Stimulated activated CD8-positive, alpha-beta memory T cell treated with anti-CD3 and anti-CD28 coated beads, Interleukin-2, amount 100 ng/mL, for 1 hour (primary cell): ENCODE results near the gene MAP7D1.
A peak's percentile ranks its signal among the peaks of the same experiment; 100 is the strongest.
"Not testable (repeated sequence)": the region's sequence is repeated elsewhere in the genome, so short reads cannot be mapped to it uniquely, and the experiment has no call there.

Source experiments
- DNase-seq, 2 donors: peaks; one replicate each; pipeline ENCODE4 v3.0.0-alpha.2; 2020; ENCODE audit warnings: low read depth in 2 of 2

MAP7D1 gene

GRCh38 chr1:36203027-36203553 is 47.1 kb downstream of the MAP7D1 start:
- DNase-seq: no peak

GRCh38 chr1:36203554-36204346 is 47.8 kb downstream of the MAP7D1 start:
- DNase-seq: no peak

GRCh38 chr1:36204347-36204909 is 48.5 kb downstream of the MAP7D1 start:
- DNase-seq: no peak

- DNase-seq: no peak
These were observed 50.4 kb downstream of the MAP7D1 start for GRCh38 chr1:36206323-36206858.

GRCh38 chr1:36207339-36207738 is 51.4 kb downstream of the MAP7D1 start:
- no peak for DNase-seq

GRCh38 chr1:36208978-36209703 is 53.2 kb downstream of the MAP7D1 start:
- DNase-seq: no peak

- DNase-seq: no peak
These were observed 55.3 kb downstream of the MAP7D1 start for GRCh38 chr1:36211307-36211706.

GRCh38 chr1:36211841-36212240 is 55.9 kb downstream of the MAP7D1 start:
- no peak for DNase-seq

- DNase-seq: no peak
These were observed 56.8 kb downstream of the MAP7D1 start for GRCh38 chr1:36212782-36213181.

- no peak for DNase-seq
These were observed 61.7 kb downstream of the MAP7D1 start for GRCh38 chr1:36217670-36218069.

- DNase-seq: not testable (repeated sequence)
These were observed 65.9 kb downstream of the MAP7D1 start for GRCh38 chr1:36221901-36222300.

GRCh38 chr1:36222481-36223380 is 66.8 kb downstream of the MAP7D1 start:
- no peak for DNase-seq

- peak in 1 of 2 donors; percentile 3 for DNase-seq
These were observed 67.5 kb downstream of the MAP7D1 start for GRCh38 chr1:36223381-36223995.

- peak; percentile 99 for DNase-seq
These were observed 68.1 kb downstream of the MAP7D1 start, which contains the start of gene THRAP3 for GRCh38 chr1:36223996-36224536. Gene THRAP3, plus strand, starts transcription at chr1:36224443. Its CDS starts 58,121 bp downstream, at chr1:36282564.

GRCh38 chr1:36224537-36225282 is 68.8 kb downstream of the MAP7D1 start:
- DNase-seq: no peak

- no peak for DNase-seq
These were observed 69.4 kb downstream of the MAP7D1 start for GRCh38 chr1:36225283-36225899.

- not testable (repeated sequence) for DNase-seq
These were observed 74.3 kb downstream of the MAP7D1 start for GRCh38 chr1:36230279-36230678.
